ENCODE results near the gene CYP2W1.

DNA sequence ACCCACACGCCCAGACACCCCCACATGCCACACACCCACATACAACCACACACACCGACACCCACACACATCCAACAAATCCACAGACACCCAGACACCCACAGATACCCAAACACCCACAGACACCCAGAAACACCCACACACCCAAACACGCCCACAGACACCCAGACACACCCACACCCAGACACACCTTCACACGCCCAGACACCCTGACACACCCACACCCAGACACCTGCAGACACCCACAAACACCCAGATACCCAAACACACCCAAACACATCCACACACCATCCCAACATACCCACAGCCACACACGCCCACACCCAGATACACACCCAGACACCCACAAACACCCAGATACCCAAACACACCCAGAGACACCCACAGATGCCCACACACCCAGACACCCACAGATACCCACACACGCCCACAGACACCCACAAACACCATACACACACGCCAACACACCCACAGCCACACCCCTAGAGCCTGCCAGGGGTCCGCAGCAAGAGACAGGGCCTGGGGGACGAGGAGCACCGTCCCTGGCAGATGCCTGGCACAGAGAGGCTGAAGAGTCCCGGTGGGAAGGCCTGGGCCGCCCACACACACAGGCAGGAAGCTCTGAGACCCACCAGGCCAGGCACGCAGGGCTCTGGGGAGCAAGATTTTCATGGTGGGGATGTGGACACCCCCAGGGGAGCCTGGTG is 28.5 kb downstream of the CYP2W1 start:
- TF ChIP-seq POLR2A (IDR thresholded peaks at IDR 0.05) (no peak), CTCF (IDR thresholded peaks at IDR 0.05) (no peak)
